SK-N-SH (cell line): ENCODE data around the gene HEATR3. TPM values are rescaled to one million over a fixed set of nuclear protein-coding genes. Genes with fewer than 3 reads are reported as not detected.

Source experiments
- CTCF ChIA-PET: fragments of 300-600, 350-600 bp; formaldehyde crosslinking; extraction: SDS; loops from one replicate; lab custom pipeline; 2021; lab: Yijun Ruan, JAX
- POLR2A ChIA-PET: fragments of 350-600 bp; sonication (Branson Sonifier 250); formaldehyde crosslinking; extraction: SDS; loops from one replicate; lab custom pipeline; 2020; ENCODE audit warnings: antibody characterized with exemption, inconsistent platforms; lab: Yijun Ruan, JAX
- DNase-seq: peaks from one replicate; pipeline ENCODE4 v3.0.0; 2012
- H2AFZ ChIP-seq: fragments of 200-600 bp; sonication (generic); 2 replicates; pipeline ENCODE4 v1.8.1; 2016; ENCODE audit warnings: antibody characterized with exemption, mild to moderate bottlenecking, low read depth
- H3F3A ChIP-seq: fragments of 200-600 bp; sonication (generic); replicated peaks from 2 replicates; pipeline ENCODE3; 2016; ENCODE audit warnings: antibody characterized with exemption, mild to moderate bottlenecking; ENCODE audit not compliant: insufficient read depth
- H3K27ac ChIP-seq, 2 experiments: fragments of 200-500 bp in 1 of 2; fragments of 200-600 bp in 1 of 2; sonication (Bioruptor generic) in 1 of 2; sonication (generic), shearing (Covaris generic) in 1 of 2; 2 replicates each; pipeline versions ENCODE4 v1.5.1 to v1.6.1; 2014 to 2016; ENCODE audit warnings: low read depth in 2 of 2, inconsistent platforms in 1 of 2, low read length in 1 of 2, mild to moderate bottlenecking in 1 of 2, mixed read lengths in 1 of 2
- H3K27me3 ChIP-seq: fragments of 200-600 bp; sonication (generic), shearing (Covaris generic); 2 replicates; pipeline ENCODE4 v1.6.1; 2016; ENCODE audit warnings: mixed run types; ENCODE audit not compliant: insufficient read depth
- H3K36me3 ChIP-seq, 2 experiments: fragments of 200-500 bp in 1 of 2; fragments of 200-600 bp in 1 of 2; sonication (Bioruptor generic) in 1 of 2; sonication (generic) in 1 of 2; replicated peaks in 1 of 2; 2 replicates each; pipeline versions ENCODE3 to v1.5.1; 2014 to 2016; ENCODE audit warnings: low read length in 1 of 2, mild to moderate bottlenecking in 1 of 2; ENCODE audit not compliant: insufficient read depth in 2 of 2, control insufficient read depth in 1 of 2
- H3K4me1 ChIP-seq, 2 experiments: fragments of 200-500 bp in 1 of 2; fragments of 200-600 bp in 1 of 2; sonication (Bioruptor generic) in 1 of 2; sonication (generic), shearing (Covaris generic) in 1 of 2; 2 replicates each; pipeline versions ENCODE4 v1.5.1 to v1.6.1; 2014 to 2016; ENCODE audit warnings: low read depth in 1 of 2, low read length in 1 of 2, mixed run types in 1 of 2; ENCODE audit not compliant: insufficient read depth in 2 of 2, control insufficient read depth in 1 of 2
- H3K4me2 ChIP-seq: fragments of 200-600 bp; sonication (generic), shearing (Covaris generic); 2 replicates; pipeline ENCODE4 v1.6.1; 2017; ENCODE audit warnings: mixed run types
- H3K4me3 ChIP-seq, 2 experiments: fragments of 200-500 bp in 1 of 2; fragments of 200-600 bp in 1 of 2; sonication (Bioruptor generic) in 1 of 2; sonication (generic), shearing (Covaris generic) in 1 of 2; 2 replicates each; pipeline versions ENCODE4 v1.5.1 to v1.8.1; 2014 to 2016; ENCODE audit warnings: low read depth in 2 of 2, inconsistent platforms in 1 of 2, low read length in 1 of 2, mild to moderate bottlenecking in 1 of 2, mixed read lengths in 1 of 2, moderate library complexity in 1 of 2
- H3K79me2 ChIP-seq: fragments of 200-600 bp; sonication (generic); 2 replicates; pipeline ENCODE4 v1.8.1; 2017; ENCODE audit warnings: mild to moderate bottlenecking; ENCODE audit not compliant: insufficient read depth
- H3K9ac ChIP-seq: fragments of 200-600 bp; sonication (generic); 2 replicates; pipeline ENCODE4 v1.6.1; 2017; ENCODE audit warnings: mixed run types
- H3K9me2 ChIP-seq: fragments of 200-600 bp; sonication (generic); 2 replicates; pipeline ENCODE4 v1.6.1; 2017; ENCODE audit warnings: mixed run types
- H3K9me3 ChIP-seq: fragments of 200-600 bp; sonication (generic); 2 replicates; pipeline ENCODE4 v1.6.1; 2017; ENCODE audit warnings: mixed run types, mild to moderate bottlenecking, moderate library complexity
- H4K20me1 ChIP-seq: fragments of 200-600 bp; sonication (generic); 2 replicates; pipeline ENCODE4 v1.6.1; 2017; ENCODE audit warnings: mild to moderate bottlenecking, mixed run types; ENCODE audit not compliant: insufficient read depth
- EP300 ChIP-seq, 2 experiments: IDR thresholded peaks; 2 replicates each; pipeline versions ENCODE4 v1.4.0 to v1.6.1; 2012; ENCODE audit warnings: borderline replicate concordance in 1 of 2, low read depth in 1 of 2, low read length in 1 of 2
- EZH2phosphoT487 ChIP-seq: fragments of 200-600 bp; sonication (generic); IDR thresholded peaks from 2 replicates; pipeline ENCODE4 v1.6.1; 2017; ENCODE audit warnings: low read depth, mixed run types, mild to moderate bottlenecking, antibody characterized with exemption, moderate library complexity, borderline replicate concordance
- GABPA ChIP-seq: IDR thresholded peaks from 2 replicates; pipeline ENCODE4 v1.4.0; 2012; ENCODE audit warnings: low read depth, mild to moderate bottlenecking
- GATA2 ChIP-seq: sonication (generic); formaldehyde crosslinking; IDR thresholded peaks from 2 replicates; pipeline ENCODE4 v1.5.0; 2020; ENCODE audit warnings: mild to moderate bottlenecking, missing genetic modification reagents
- JUND ChIP-seq: IDR thresholded peaks from 2 replicates; pipeline ENCODE4 v1.4.0; 2012
- MAX ChIP-seq: IDR thresholded peaks from 2 replicates; pipeline ENCODE4 v1.4.0; 2012; ENCODE audit warnings: low read depth
- MEF2A ChIP-seq: IDR thresholded peaks from 2 replicates; pipeline ENCODE4 v1.4.0; 2012; ENCODE audit warnings: low read depth, borderline replicate concordance
- POLR2AphosphoS5 ChIP-seq: IDR thresholded peaks from 2 replicates; pipeline ENCODE4 v1.6.1; 2012; ENCODE audit warnings: low read depth, low read length
- RCOR1 ChIP-seq: fragments of 150-350 bp; IDR thresholded peaks from 2 replicates; pipeline ENCODE4 v1.6.1; 2017; ENCODE audit warnings: antibody characterized with exemption, low read length
- SMC3 ChIP-seq: IDR thresholded peaks from 2 replicates; pipeline ENCODE4 v1.6.1; 2012; ENCODE audit warnings: low read depth, low read length, improper control_type of control experiment
- YY1 ChIP-seq: IDR thresholded peaks from 2 replicates; pipeline ENCODE4 v1.4.0; 2012; ENCODE audit warnings: low read depth, mild to moderate bottlenecking
- WGBS: methylation state at CpG from one replicate; pipeline ENCODE4 v1.1.6; 2017; ENCODE audit warnings: low lambda C conversion rate; 5-methylcytosine and 5-hydroxymethylcytosine counted together
- polyA plus RNA-seq, 3 experiments: library from polyadenylated mRNA; depleted of rRNA; stranded (reverse); fragments of >200 nt; gene quantifications; 2 replicates each; pipeline ENCODE4 v1.2.3, GENCODE V29; 2012
- TF ChIP-seq, protein P1 (sequence below): fragments of 150-350 bp; IDR thresholded peaks from 2 replicates; pipeline ENCODE4 v1.6.1; 2017; ENCODE audit warnings: antibody characterized with exemption, low read length, low read depth, borderline replicate concordance
- TF ChIP-seq, protein P2 (sequence below): IDR thresholded peaks from 2 replicates; pipeline ENCODE4; 2012

Gene HEATR3
- polyA plus RNA-seq, 1 of the 3 experiments (the other 2 are of a cell fraction) = 10.1 TPM

- CTCF ChIA-PET = interaction anchor here (1.6 kb wide), 1 partner anchor 66 kb away, joined by 5 read pairs; no protein-coding TSS in a partner anchor
- Histone ChIP-seq H3K9me2 (no peaks in the 10 kb centered on the region), H3K4me1 (peaks cover 0 to 5% of the 10 kb centered on the region in 2 experiments; a peak in 1 of 4 replicates), H3K36me3 (no peaks in the 10 kb centered on the region), H3K4me2 (no peak overlapping the region), H3K9me3 (no peaks in the 10 kb centered on the region), H3F3A (no peaks in the 10 kb centered on the region), H2AFZ (no peak overlapping the region), H3K27ac (no peak overlapping the region), H3K27me3 (no peaks in the 10 kb centered on the region), H3K4me3 (no peak overlapping the region), H3K9ac (no peak overlapping the region), H3K79me2 (no peaks in the 10 kb centered on the region), H4K20me1 (no peaks in the 10 kb centered on the region)
- POLR2A ChIA-PET = no interaction called here
- DNase-seq = no peak
- WGBS = 62% methylated on average over 2 of the region's 2 CpGs
- no peak for TF ChIP-seq MAX
- no peak for TF ChIP-seq POLR2AphosphoS5
- TF ChIP-seq YY1 = no peak
- TF ChIP-seq GATA2 = no peak
- no peak for TF ChIP-seq JUND
- TF ChIP-seq EZH2phosphoT487 = no peak
- TF ChIP-seq, protein P1, sequence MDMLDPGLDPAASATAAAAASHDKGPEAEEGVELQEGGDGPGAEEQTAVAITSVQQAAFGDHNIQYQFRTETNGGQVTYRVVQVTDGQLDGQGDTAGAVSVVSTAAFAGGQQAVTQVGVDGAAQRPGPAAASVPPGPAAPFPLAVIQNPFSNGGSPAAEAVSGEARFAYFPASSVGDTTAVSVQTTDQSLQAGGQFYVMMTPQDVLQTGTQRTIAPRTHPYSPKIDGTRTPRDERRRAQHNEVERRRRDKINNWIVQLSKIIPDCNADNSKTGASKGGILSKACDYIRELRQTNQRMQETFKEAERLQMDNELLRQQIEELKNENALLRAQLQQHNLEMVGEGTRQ = no peak
- TF ChIP-seq, protein P2, sequence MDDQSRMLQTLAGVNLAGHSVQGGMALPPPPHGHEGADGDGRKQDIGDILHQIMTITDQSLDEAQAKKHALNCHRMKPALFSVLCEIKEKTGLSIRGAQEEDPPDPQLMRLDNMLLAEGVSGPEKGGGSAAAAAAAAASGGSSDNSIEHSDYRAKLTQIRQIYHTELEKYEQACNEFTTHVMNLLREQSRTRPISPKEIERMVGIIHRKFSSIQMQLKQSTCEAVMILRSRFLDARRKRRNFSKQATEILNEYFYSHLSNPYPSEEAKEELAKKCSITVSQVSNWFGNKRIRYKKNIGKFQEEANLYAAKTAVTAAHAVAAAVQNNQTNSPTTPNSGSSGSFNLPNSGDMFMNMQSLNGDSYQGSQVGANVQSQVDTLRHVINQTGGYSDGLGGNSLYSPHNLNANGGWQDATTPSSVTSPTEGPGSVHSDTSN = peak; percentile 25; the same call in 1 of the 2 replicates
Observed at GRCh38 chr16:50144211-50144610, 78.4 kb downstream of the HEATR3 start.

GRCh38 chr16:50146479-50147435, 81.0 kb downstream of the HEATR3 start:
- CTCF ChIA-PET = no interaction called here
- 91% methylated on average over 9 of the region's 9 CpGs for WGBS

More at GRCh38 chr16:50146479-50147435, 81.0 kb downstream of the HEATR3 start:
- TF ChIP-seq, protein P2 = no peak
- TF ChIP-seq MEF2A = no peak
- TF ChIP-seq MAX = no peak
- TF ChIP-seq, protein P1 = no peak
- no peak for TF ChIP-seq EZH2phosphoT487
- no peak for TF ChIP-seq EP300 (IDR thresholded peaks at IDR 0.05; ENCODE audit: borderline replicate concordance in 1 of 2, low read depth in 1 of 2, low read length in 1 of 2)
- no peak for TF ChIP-seq GABPA
- TF ChIP-seq RCOR1 = no peak
- no peak for TF ChIP-seq SMC3
- no peak for TF ChIP-seq GATA2
- TF ChIP-seq JUND = no peak
- TF ChIP-seq, all 33 proteins: peak for 0
- POLR2A ChIA-PET = no interaction called here
- Histone ChIP-seq H3K9me3 (no peaks in the 10 kb centered on the region), H4K20me1 (no peaks in the 10 kb centered on the region), H2AFZ (no peak overlapping the region), H3K27me3 (no peaks in the 10 kb centered on the region), H3F3A (peaks cover 1% of the 10 kb centered on the region), H3K9me2 (no peaks in the 10 kb centered on the region), H3K4me3 (no peak overlapping the region), H3K4me2 (no peak overlapping the region), H3K9ac (no peak overlapping the region), H3K27ac (no peak overlapping the region; a peak in 1 of 4 replicates), H3K79me2 (no peaks in the 10 kb centered on the region), H3K4me1 (peaks cover 0 to 5% of the 10 kb centered on the region in 2 experiments; a peak in 1 of 4 replicates), H3K36me3 (no peaks in the 10 kb centered on the region)
- DNase-seq = no peak
